ENCODE data around the gene PHF1. TPM values are rescaled to one million over a fixed set of nuclear protein-coding genes. Genes with fewer than 3 reads are reported as not detected.

The PHF1 gene
- total and polyA plus RNA-seq, 2 donors (not counting 1 experiment from before 2014, with no cell fraction given): 198 to 365 TPM

GRCh38 chr6:33417128-33417902, 6.5 kb downstream of the PHF1 start:
- Histone ChIP-seq H3K4me1 (ENCODE audit: control insufficient read depth in 2 of 2, insufficient read depth in 2 of 2, low read length in 2 of 2) (peaks cover 47 to 72% of the 10 kb centered on the region in 2 donors), H3K36me3 (replicated peaks in 1 of 2; ENCODE audit: control extremely low read depth in 1 of 2, control insufficient read depth in 1 of 2, extremely low read depth in 1 of 2, insufficient read depth in 2 of 2, low read length in 1 of 2) (peaks cover 0 to 41% of the 10 kb centered on the region in 2 experiments), H3K27me3 (replicated peaks in 1 of 4; ENCODE audit: control extremely low read depth in 1 of 4, control insufficient read depth in 3 of 4, insufficient read depth in 4 of 4, low read length in 3 of 4) (peaks cover 0 to 3% (median 0%) of the 10 kb centered on the region in 4 experiments), H3K4me3 (ENCODE audit: control extremely low read depth in 1 of 5, extremely low read depth in 1 of 5, insufficient read depth in 1 of 5, low read depth in 2 of 5, low read length in 4 of 5) (peak overlapping the region; percentile 58 to 84 (median 69)), H3K79me2 (ENCODE audit: control insufficient read depth, insufficient read depth, low read length) (peaks cover 35% of the 10 kb centered on the region), H2AFZ (ENCODE audit: insufficient read depth, low read depth, low read length, poor library complexity, severe bottlenecking) (peak overlapping the region; percentile 64), H3K9ac (ENCODE audit: low read length) (peak overlapping the region; percentile 89), H3K4me2 (replicated peaks; ENCODE audit: low read depth, low read length, poor library complexity, severe bottlenecking) (peak overlapping the region; percentile 92), H4K20me1 (ENCODE audit: control insufficient read depth, insufficient read depth, low read length, poor library complexity, severe bottlenecking) (peaks cover 10% of the 10 kb centered on the region), H3K9me3 (ENCODE audit: control extremely low read depth in 1 of 3, control insufficient read depth in 2 of 3, insufficient read depth in 1 of 3, low read length in 2 of 3) (no peaks in the 10 kb centered on the region), H3K27ac (ENCODE audit: low read length in 2 of 2) (peak overlapping the region; percentile 89 to 93)
- ATAC-seq (ENCODE audit: low read depth) (no peak), DNase-seq (no peak)
- Mint-ChIP-seq H3K27me3 (peaks cover 4% of the 10 kb centered on the region), H3K4me3 (peak overlapping the region; percentile 96), H3K4me1 (peaks cover 71% of the 10 kb centered on the region), H3K27ac (peak overlapping the region; percentile 97), H3K9me3 (ENCODE audit: insufficient read depth) (no peaks in the 10 kb centered on the region)
- no peak for TF ChIP-seq EZH2 (IDR thresholded peaks at IDR 0.05; ENCODE audit: borderline replicate concordance, insufficient read depth, low read depth, low read length, poor library complexity, severe bottlenecking)
- TF ChIP-seq CTCF (IDR thresholded peaks at IDR 0.05): no peak
- intact Hi-C loops (cut with micrococcal nuclease): no loop called here
- WGBS (ENCODE audit: insufficient coverage): 0% methylated on average over 18 of the region's 25 CpGs
- POLR2A ChIA-PET: interaction anchor here (0.7 to 1.6 kb wide), 5 partner anchors 37 to 163 kb away, joined by 3 to 4 read pairs (median 3); partner anchors contain the start of genes BAK1, RPS18, TAPBP and VPS52
- CTCF ChIA-PET: interaction anchor here (0.9 kb wide), 1 partner anchor 12 kb away, joined by 6 read pairs; no protein-coding TSS in a partner anchor

Data from B cell (primary cell).